GM12874 (cell line): ENCODE results near the gene REC114.

Source experiments
- TF ChIP-seq, protein P1 (sequence below): IDR thresholded peaks from 2 replicates; pipeline ENCODE4 v1.5.1; 2011; ENCODE audit warnings: low read depth, mild to moderate bottlenecking, control low read depth, low read length, moderate library complexity; ENCODE audit not compliant: insufficient read depth

The REC114 gene

DNA sequence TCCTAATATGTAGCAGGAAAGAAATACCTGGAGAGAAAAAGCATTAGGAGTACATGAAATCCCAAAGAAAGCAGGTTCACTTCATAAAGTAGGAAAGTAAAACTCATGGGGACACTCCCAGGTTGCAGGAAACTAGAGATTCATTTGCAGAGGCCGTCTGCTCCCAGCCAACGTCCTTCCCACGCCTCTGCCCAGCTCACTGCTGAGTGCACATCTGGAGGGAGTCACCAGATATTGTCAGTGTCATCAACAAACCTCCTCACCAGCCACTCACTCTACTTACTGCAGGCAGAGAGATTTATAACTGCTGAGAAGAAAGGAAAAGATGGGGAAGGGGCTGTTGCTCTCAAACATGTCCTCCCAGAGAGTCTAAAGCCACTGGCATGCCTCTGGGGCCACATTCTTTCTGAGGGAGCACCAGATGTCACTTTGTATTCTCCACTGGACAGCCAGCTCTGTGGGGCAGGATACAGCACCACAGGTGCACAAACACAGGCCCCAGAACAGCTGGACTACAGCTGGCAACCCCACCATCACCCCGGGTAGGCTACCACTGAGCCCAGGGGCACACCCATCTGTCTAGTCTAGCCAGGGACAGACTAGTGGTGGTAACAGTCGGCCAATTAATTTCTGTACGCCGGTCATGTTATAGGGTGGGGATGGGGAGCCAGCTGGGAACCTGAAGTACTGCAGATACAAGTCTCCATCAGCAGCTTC is 125.8 kb downstream of the REC114 start:
- TF ChIP-seq, protein P1, sequence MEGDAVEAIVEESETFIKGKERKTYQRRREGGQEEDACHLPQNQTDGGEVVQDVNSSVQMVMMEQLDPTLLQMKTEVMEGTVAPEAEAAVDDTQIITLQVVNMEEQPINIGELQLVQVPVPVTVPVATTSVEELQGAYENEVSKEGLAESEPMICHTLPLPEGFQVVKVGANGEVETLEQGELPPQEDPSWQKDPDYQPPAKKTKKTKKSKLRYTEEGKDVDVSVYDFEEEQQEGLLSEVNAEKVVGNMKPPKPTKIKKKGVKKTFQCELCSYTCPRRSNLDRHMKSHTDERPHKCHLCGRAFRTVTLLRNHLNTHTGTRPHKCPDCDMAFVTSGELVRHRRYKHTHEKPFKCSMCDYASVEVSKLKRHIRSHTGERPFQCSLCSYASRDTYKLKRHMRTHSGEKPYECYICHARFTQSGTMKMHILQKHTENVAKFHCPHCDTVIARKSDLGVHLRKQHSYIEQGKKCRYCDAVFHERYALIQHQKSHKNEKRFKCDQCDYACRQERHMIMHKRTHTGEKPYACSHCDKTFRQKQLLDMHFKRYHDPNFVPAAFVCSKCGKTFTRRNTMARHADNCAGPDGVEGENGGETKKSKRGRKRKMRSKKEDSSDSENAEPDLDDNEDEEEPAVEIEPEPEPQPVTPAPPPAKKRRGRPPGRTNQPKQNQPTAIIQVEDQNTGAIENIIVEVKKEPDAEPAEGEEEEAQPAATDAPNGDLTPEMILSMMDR: no peak

DNA sequence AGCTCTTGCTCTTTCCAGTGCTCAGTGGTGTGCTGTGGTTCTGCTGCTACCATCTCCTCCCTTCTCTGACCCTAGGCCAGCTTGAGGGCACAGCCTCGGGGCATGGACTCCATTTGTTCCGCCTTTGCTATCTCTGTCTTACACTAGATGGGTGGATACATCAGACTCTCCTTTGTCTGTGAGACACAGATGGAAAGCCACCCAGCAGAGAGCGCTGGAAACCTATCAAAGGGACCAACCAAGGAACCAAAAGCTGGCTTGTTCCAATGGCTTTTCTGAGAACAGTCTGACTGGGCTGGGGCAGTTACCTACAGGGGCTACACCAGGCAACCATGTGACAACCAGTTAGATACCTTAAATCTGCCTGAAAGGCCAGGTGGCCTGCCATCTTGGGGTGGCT is 126.4 kb downstream of the REC114 start:
- TF ChIP-seq, protein P1: no peak

DNA sequence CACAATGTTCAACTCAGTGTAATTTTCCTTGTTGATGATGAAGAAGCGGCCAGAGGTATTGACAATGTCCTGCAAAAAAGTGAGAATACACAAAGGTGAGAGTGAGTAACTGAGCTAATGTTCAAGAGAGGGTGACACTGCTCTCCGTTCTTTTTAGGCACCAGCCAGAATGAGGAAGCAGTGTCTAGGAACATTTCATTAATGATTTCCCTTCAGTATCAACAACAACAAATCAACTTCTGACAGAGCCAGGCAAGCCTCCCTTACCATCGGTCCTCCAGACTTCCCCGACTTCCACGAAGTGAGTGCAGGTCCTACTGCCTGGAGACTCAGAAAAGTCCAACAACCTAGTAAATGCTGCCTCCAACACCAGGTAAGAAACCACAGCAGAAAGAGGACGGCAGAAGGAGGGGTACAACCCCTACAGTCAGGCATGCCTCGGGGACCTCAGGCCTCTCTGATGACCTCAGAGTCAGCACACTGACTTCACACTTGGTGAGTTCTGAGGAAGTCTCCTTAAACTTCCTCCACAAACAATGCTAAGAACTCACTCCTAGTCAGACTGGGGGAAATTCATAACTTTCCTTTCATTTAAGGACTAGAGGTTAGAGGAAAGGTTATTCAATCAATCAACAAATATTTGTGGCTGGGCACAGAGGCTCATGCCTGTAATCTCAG is 127.5 kb downstream of the REC114 start:
- TF ChIP-seq, protein P1: no peak

DNA sequence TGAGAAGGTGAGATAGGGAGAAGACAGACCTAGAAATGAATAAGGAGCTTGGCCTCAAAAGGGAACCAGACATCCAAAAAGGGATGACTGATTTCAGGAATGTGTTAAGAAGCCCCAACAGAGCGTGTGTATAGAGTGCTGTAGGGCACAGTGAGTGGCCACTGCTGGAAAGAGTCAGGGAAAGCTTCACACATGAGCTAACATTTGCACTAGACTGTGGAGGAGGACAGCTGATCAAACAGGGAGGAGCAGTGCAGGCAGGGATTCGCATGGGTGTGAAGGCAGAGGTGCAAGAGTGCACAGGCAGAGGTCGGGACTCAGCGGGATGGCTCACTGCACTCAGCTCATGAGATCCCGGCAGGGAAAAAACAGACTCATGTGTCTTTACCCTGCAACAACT is 128.4 kb downstream of the REC114 start:
- TF ChIP-seq, protein P1: no peak

DNA sequence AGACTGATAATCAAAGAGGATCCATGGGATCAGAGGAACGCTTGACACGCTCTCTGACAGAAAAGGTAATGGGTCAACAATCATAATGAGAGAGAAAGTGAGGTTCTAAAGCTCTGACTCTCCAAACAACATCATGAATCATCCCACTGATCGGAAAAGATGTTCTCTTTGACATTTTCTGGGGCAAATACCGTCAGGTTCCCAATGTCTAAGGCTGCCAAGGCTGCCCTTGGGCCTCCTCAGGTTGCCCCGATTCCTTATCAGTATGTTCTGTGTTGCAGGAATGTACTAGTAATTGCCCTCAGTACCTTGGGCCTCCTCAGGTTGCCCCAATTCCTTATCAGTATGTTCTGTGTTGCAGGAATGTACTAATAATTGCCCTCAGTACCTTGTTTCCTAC is 129.3 kb downstream of the REC114 start:
- TF ChIP-seq, protein P1: no peak

DNA sequence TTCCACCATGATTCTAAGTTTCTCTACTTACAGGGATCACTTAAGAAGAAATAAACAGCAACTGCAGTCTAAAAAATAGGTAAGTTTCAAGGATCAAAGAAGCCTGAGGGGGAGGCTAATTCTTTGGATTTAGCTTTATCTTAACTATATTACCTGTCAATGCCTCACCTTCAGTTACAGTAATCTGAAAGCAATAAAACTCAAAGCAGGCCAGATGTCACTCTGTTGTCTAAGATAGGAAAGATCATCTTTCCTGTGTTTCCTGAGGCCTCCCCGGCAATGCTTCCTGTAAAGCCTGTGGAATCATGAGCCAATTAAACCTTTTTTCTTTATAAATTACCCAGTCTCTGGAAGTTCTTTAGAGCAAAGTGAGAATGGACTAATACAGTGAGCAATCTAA is 130.1 kb downstream of the REC114 start:
- TF ChIP-seq, protein P1: no peak

DNA sequence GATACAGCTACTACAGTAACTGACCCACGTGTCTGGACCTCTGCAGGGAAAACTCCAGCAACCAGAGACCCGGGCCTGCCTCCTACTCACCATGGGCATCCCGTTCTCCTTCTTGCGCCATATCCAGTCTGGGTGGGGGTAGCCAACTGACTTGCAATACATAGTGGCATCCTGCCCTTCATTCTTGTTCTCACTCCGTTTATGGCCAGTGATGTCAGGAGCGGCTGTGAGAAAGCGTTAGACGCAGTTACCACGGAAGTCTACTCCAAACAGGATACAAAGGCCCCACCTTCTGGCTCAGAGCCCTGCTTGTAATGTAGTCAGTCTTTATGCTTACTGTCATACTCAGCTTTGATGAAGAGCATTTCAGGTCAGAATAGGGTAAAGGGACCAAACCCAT is 130.6 kb downstream of the REC114 start:
- TF ChIP-seq, protein P1: no peak
